Measurements from ENCODE around the gene SCLY.
"Not testable (repeated sequence)": the region's sequence is repeated elsewhere in the genome, so short reads cannot be mapped to it uniquely, and the experiment has no call there.

The SCLY gene

GRCh38 chr2:238065071-238065846 is 4.5 kb downstream of the SCLY start:
- no peak for TF ChIP-seq CTCF (IDR thresholded peaks at IDR 0.05)
- TF ChIP-seq ZFX (IDR thresholded peaks at IDR 0.05; ENCODE audit: borderline replicate concordance): no peak
- peak overlapping the region; percentile 61 for H3K27ac ChIP-seq

GRCh38 chr2:238066218-238066617 is 5.4 kb downstream of the SCLY start:
- no peak overlapping the region for H3K27ac ChIP-seq
- no peak for TF ChIP-seq ZFX (IDR thresholded peaks at IDR 0.05; ENCODE audit: borderline replicate concordance)
- TF ChIP-seq CTCF (IDR thresholded peaks at IDR 0.05): no peak

DNA sequence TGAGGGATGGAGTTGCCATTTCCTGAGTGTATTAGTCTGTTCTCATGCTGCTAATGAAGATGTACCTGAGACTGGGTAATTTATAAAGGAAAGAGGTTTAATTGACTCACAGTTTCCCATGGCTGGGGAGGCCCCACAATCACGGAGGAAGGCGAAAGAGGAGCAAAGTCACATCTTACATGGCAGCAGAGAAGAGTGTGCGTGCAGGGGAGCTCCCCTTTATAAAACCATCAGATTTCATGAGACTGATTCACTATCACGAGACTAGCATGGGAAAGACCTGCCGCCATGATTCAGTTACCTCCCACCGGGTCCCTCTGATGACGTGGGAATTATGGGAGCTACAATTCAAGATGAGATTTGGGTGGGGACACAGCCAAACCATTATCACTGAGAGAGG is 5.9 kb downstream of the SCLY start:
- H3K27ac ChIP-seq: not testable (repeated sequence)

- no peak overlapping the region for H3K27ac ChIP-seq
- TF ChIP-seq CTCF (IDR thresholded peaks at IDR 0.05) (no peak), ZFX (IDR thresholded peaks at IDR 0.05; ENCODE audit: borderline replicate concordance) (no peak)
Observed at GRCh38 chr2:238067939-238068338, 7.1 kb downstream of the SCLY start.

- no peak for TF ChIP-seq ZFX (IDR thresholded peaks at IDR 0.05; ENCODE audit: borderline replicate concordance)
- no peak for TF ChIP-seq CTCF (IDR thresholded peaks at IDR 0.05)
Observed at GRCh38 chr2:238069021-238069709, 8.4 kb downstream of the SCLY start.

GRCh38 chr2:238069877-238070276 is 9.1 kb downstream of the SCLY start:
- no peak overlapping the region for H3K27ac ChIP-seq
- TF ChIP-seq CTCF (IDR thresholded peaks at IDR 0.05): no peak
- no peak for TF ChIP-seq ZFX (IDR thresholded peaks at IDR 0.05; ENCODE audit: borderline replicate concordance)

More at GRCh38 chr2:238069021-238069709, 8.4 kb downstream of the SCLY start:
- no peak overlapping the region for H3K27ac ChIP-seq

GRCh38 chr2:238075397-238075796 is 14.6 kb downstream of the SCLY start:
- no peak overlapping the region for H3K27ac ChIP-seq
- no peak for TF ChIP-seq CTCF (IDR thresholded peaks at IDR 0.05)
- TF ChIP-seq ZFX (IDR thresholded peaks at IDR 0.05; ENCODE audit: borderline replicate concordance): no peak
